T-helper 2 cell (primary cell): ENCODE measurements around the gene PSME4.

Experiments used
- DNase-seq, 5 experiments: peaks; one replicate each; pipeline versions ENCODE4 v3.0.0 to v3.0.0-alpha.2; 2012 to 2022

PSME4 gene

GRCh38 chr2:53829273-53829979 lies 141.4 kb downstream of the PSME4 start:
- no peak for DNase-seq

- DNase-seq = no peak
These were observed 142.5 kb downstream of the PSME4 start for GRCh38 chr2:53828331-53828730.

- DNase-seq = no peak
These were observed 143.2 kb downstream of the PSME4 start for GRCh38 chr2:53827398-53828175.

GRCh38 chr2:53826587-53827397 lies 144.0 kb downstream of the PSME4 start:
- DNase-seq = no peak

GRCh38 chr2:53826030-53826410 lies 144.8 kb downstream of the PSME4 start:
- DNase-seq = no peak

GRCh38 chr2:53823639-53824038 lies 147.2 kb downstream of the PSME4 start:
- peak in 1 of 5 experiments; percentile 43 for DNase-seq

GRCh38 chr2:53821810-53822209 lies 149.0 kb downstream of the PSME4 start:
- no peak for DNase-seq

GRCh38 chr2:53820711-53821110 lies 150.1 kb downstream of the PSME4 start:
- no peak for DNase-seq

GRCh38 chr2:53820048-53820447 lies 150.7 kb downstream of the PSME4 start:
- no peak for DNase-seq

GRCh38 chr2:53819634-53820033 lies 151.2 kb downstream of the PSME4 start:
- no peak for DNase-seq

GRCh38 chr2:53818854-53819435 lies 151.8 kb downstream of the PSME4 start:
- DNase-seq = no peak
